Subcutaneous abdominal adipose tissue (tissue), 5 donors: Measurements from ENCODE around the gene TBL3.

Experiments
- H3K27ac ChIP-seq: one replicate; pipeline ENCODE4 v1.7.0; 2013; ENCODE audit warnings: low read depth, mild to moderate bottlenecking, inconsistent platforms, low read length, moderate library complexity
- H3K27me3 ChIP-seq, 5 donors: one replicate each; pipeline ENCODE4 v1.7.0; 2013; ENCODE audit warnings: low read length in 5 of 5, inconsistent platforms in 1 of 5; ENCODE audit not compliant: control insufficient read depth in 5 of 5, insufficient read depth in 4 of 5
- H3K36me3 ChIP-seq, 5 donors: one replicate each; pipeline ENCODE4 v1.7.0; 2013; ENCODE audit warnings: low read length in 5 of 5; ENCODE audit not compliant: control insufficient read depth in 5 of 5, insufficient read depth in 5 of 5
- H3K4me1 ChIP-seq, 5 donors: one replicate each; pipeline ENCODE4 v1.7.0; 2013; ENCODE audit warnings: low read length in 5 of 5, mild to moderate bottlenecking in 3 of 5, moderate library complexity in 1 of 5; ENCODE audit not compliant: control insufficient read depth in 5 of 5, insufficient read depth in 5 of 5
- H3K4me3 ChIP-seq, 5 donors: one replicate each; pipeline ENCODE4 v1.7.0; 2013; ENCODE audit warnings: low read length in 5 of 5, low read depth in 1 of 5
- H3K9ac ChIP-seq, 5 donors: one replicate each; pipeline ENCODE4 v1.7.0; 2013; ENCODE audit warnings: low read length in 5 of 5, mild to moderate bottlenecking in 4 of 5, moderate library complexity in 3 of 5
- H3K9me3 ChIP-seq, 5 donors: one replicate each; pipeline ENCODE4 v1.7.0; 2013; ENCODE audit warnings: low read length in 5 of 5; ENCODE audit not compliant: control insufficient read depth in 5 of 5
- donor health status: healthy.
- donor health status: healthy.
- donor health status: healthy.
- donor health status: healthy.
- donor health status: healthy.

The TBL3 gene

GRCh38 chr16:2015947-2016208, 44.0 kb downstream of the TBL3 start:
- Histone ChIP-seq H3K36me3 (no peaks in the 10 kb centered on the region), H3K9me3 (no peaks in the 10 kb centered on the region), H3K27me3 (peaks cover 12 to 30% (median 28%) of the 10 kb centered on the region in 5 donors), H3K9ac (no peak overlapping the region), H3K4me1 (peaks cover 0 to 12% (median 7%) of the 10 kb centered on the region in 5 donors), H3K27ac (no peak overlapping the region), H3K4me3 (no peak overlapping the region)

GRCh38 chr16:2016407-2016922, 44.6 kb downstream of the TBL3 start:
- Histone ChIP-seq H3K27ac (no peak overlapping the region), H3K9ac (no peak overlapping the region), H3K9me3 (no peaks in the 10 kb centered on the region), H3K4me1 (peaks cover 0 to 12% (median 7%) of the 10 kb centered on the region in 5 donors), H3K27me3 (peaks cover 13 to 33% (median 30%) of the 10 kb centered on the region in 5 donors), H3K36me3 (no peaks in the 10 kb centered on the region), H3K4me3 (no peak overlapping the region)

- H3K4me3 ChIP-seq: peak within 1 kb of the TSS in 1 of 5 donors; percentile 16
- peaks cover 0 to 32% (median 25%) of the 10 kb centered on the region in 5 donors for H3K4me1 ChIP-seq
- H3K27me3 ChIP-seq: peaks cover 21 to 37% (median 33%) of the 10 kb centered on the region in 5 donors
- H3K9me3 ChIP-seq: no peaks in the 10 kb centered on the region
- H3K36me3 ChIP-seq: no peaks in the 10 kb centered on the region
- H3K9ac ChIP-seq: no peak within 1 kb of the TSS
- H3K27ac ChIP-seq: no peak within 1 kb of the TSS
Measured at GRCh38 chr16:2019518-2019920, 47.7 kb downstream of the TBL3 start, which contains the start of gene NPW. Gene NPW (plus strand): TSS chr16:2019785.

GRCh38 chr16:2019921-2020831, 48.3 kb downstream of the TBL3 start:
- H3K9me3 ChIP-seq: no peaks in the 10 kb centered on the region
- no peaks in the 10 kb centered on the region for H3K36me3 ChIP-seq
- no peak overlapping the region for H3K9ac ChIP-seq
- H3K27me3 ChIP-seq: peaks cover 21 to 37% (median 33%) of the 10 kb centered on the region in 5 donors
- H3K4me1 ChIP-seq: peaks cover 0 to 36% (median 29%) of the 10 kb centered on the region in 5 donors
- peak overlapping the region in 1 of 5 donors; percentile 16 for H3K4me3 ChIP-seq
- no peak overlapping the region for H3K27ac ChIP-seq

- Histone ChIP-seq H3K36me3 (no peaks in the 10 kb centered on the region), H3K9ac (peak overlapping the region in 2 of 5 donors; percentile 30 to 43), H3K27ac (peak overlapping the region; percentile 50), H3K9me3 (no peaks in the 10 kb centered on the region), H3K4me3 (peak overlapping the region in 4 of 5 donors; percentile 47 to 65 (median 60)), H3K4me1 (peaks cover 0 to 57% (median 46%) of the 10 kb centered on the region in 5 donors), H3K27me3 (peaks cover 21 to 32% (median 28%) of the 10 kb centered on the region in 5 donors)
Measured at GRCh38 chr16:2022723-2023091, 50.9 kb downstream of the TBL3 start.

GRCh38 chr16:2023092-2024031, 51.5 kb downstream of the TBL3 start:
- Histone ChIP-seq H3K9me3 (no peaks in the 10 kb centered on the region), H3K36me3 (no peaks in the 10 kb centered on the region), H3K27ac (peak overlapping the region; percentile 50), H3K4me3 (peak overlapping the region; percentile 58 to 75 (median 63)), H3K27me3 (peaks cover 21 to 32% (median 25%) of the 10 kb centered on the region in 5 donors), H3K9ac (peak overlapping the region in 3 of 5 donors; percentile 30 to 66 (median 43)), H3K4me1 (peaks cover 3 to 64% (median 52%) of the 10 kb centered on the region in 5 donors)

GRCh38 chr16:2024032-2024420, 52.2 kb downstream of the TBL3 start:
- peak overlapping the region in 2 of 5 donors; percentile 58 to 65 for H3K4me3 ChIP-seq
- no peaks in the 10 kb centered on the region for H3K36me3 ChIP-seq
- peaks cover 4 to 70% (median 59%) of the 10 kb centered on the region in 5 donors for H3K4me1 ChIP-seq
- peak overlapping the region in 1 of 5 donors; percentile 66 for H3K9ac ChIP-seq
- H3K9me3 ChIP-seq: no peaks in the 10 kb centered on the region
- peaks cover 19 to 28% (median 23%) of the 10 kb centered on the region in 5 donors for H3K27me3 ChIP-seq
- peak overlapping the region; percentile 50 for H3K27ac ChIP-seq

- Histone ChIP-seq H3K4me3 (no peak overlapping the region), H3K27ac (no peak overlapping the region), H3K27me3 (peaks cover 9 to 16% (median 12%) of the 10 kb centered on the region in 5 donors), H3K9me3 (no peaks in the 10 kb centered on the region), H3K9ac (no peak overlapping the region), H3K36me3 (peaks cover 0 to 7% (median 7%) of the 10 kb centered on the region in 5 donors), H3K4me1 (peaks cover 4 to 72% (median 56%) of the 10 kb centered on the region in 5 donors)
Measured at GRCh38 chr16:2025251-2025650, 53.4 kb downstream of the TBL3 start.

GRCh38 chr16:2025878-2026460, 54.1 kb downstream of the TBL3 start:
- Histone ChIP-seq H3K4me1 (peaks cover 4 to 76% (median 55%) of the 10 kb centered on the region in 5 donors), H3K27me3 (peaks cover 4 to 9% (median 5%) of the 10 kb centered on the region in 5 donors), H3K9me3 (no peaks in the 10 kb centered on the region), H3K9ac (peak overlapping the region in 3 of 5 donors; percentile 34 to 59 (median 53)), H3K36me3 (peaks cover 0 to 10% (median 7%) of the 10 kb centered on the region in 5 donors), H3K4me3 (peak overlapping the region; percentile 39 to 62 (median 57)), H3K27ac (no peak overlapping the region)
